ENCODE results near the gene TOP1.

Gene TOP1

DNA sequence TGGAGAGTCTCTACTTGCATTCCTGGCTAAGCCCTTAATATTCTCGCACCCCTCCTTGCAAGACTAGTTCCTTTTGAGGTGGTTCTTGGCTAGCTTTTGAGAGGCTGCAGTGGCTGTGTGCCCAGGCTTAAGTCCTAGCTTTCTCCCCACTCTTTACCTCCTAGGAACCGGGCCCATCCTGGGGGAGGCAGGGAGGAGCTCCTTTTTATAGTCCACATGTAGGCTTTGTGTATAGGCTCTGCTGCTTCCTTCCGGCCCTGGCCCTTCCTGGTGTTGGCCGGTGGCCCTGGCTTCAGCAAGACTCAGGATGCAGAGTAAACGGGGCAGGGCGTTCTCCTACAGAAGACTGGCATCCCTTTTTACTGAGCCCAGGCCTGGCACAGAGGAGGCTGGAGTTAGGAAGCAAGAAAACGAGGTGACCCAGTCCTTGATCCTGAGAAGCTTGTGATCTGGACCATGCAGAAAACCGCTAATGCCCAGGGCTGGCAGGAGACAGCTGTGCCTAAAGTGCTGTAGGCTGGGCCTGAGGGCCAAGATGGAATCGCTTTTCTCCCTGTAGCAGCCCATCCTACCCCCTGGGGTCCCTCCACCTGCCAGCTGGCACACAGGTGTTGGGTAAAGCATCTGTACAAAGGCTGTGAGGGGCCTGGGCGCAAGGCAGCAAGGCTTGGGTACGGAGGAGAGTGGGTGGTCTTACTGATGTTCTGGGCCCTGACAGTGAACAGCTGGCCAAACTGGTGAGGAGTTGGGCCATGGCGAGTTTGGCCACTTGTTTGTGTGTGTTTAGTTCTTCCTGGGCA, 117.4 kb downstream of the TOP1 start:
- peak; percentile 70 for DNase-seq (ENCODE audit: low spot score)

GRCh38 chr20:41147767-41148191, 119.2 kb downstream of the TOP1 start:
- peak; percentile 34 for DNase-seq (ENCODE audit: low spot score)

GRCh38 chr20:41148942-41149341, 120.3 kb downstream of the TOP1 start:
- no peak for DNase-seq (ENCODE audit: low spot score)

DNA sequence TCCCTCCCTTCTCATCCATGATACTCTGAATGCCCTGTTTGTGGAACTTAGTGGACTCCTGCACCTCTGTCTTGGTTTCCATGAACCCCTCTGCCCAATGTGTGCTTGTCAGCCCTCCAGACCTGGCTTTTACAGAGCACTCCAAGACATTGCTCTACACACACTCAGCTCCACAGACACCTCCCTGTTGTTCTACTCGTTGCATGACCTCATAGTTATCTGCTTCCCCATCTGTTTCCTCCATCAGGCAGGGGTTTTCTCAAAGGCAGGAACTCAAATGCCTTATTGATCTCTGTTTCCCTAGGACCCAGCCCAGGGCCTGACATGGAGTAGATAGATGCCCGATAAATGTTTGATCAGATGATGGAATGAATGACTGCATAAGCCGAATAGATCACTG, 122.0 kb downstream of the TOP1 start:
- DNase-seq (ENCODE audit: low spot score), result peak; percentile 36

DNA sequence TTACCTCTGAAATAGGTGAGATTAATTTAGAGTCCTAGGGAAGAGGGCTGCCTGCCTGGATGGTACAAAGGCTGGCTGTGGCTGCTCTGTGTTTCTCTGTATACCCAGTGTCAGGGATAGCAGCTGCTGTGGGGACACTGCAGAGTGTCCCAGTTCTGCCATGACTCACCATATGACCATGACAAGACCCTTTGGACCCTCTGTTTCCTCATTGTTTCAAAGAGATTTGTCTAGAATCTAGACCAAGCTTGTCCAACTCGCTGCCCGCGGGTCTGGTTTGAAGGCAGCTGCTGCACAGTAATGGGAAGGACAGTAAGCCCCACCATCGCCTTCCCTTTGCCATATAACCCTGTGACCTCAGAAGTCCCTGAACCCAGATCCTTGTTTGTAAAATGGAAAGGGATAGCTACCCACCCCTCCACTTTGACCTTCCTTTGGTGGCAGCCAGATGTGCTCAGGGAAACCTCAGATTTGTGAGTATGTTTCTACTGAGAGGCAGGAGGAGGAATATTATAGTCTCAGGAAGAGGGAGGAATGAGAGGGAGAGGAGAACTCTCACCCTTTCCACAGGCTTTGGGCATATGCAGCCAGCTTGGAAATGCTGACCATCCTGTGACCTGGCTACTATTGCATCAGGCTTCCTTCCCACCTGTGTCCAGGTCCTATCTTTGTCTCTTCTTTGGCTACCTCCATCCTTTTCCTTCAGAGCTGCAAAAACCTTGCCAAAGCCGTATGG, 122.7 kb downstream of the TOP1 start:
- no peak for DNase-seq (ENCODE audit: low spot score)

- DNase-seq (ENCODE audit: low spot score), result no peak
Observed at GRCh38 chr20:41152108-41152757, 123.6 kb downstream of the TOP1 start.

GRCh38 chr20:41154436-41155176, 126.0 kb downstream of the TOP1 start:
- no peak for DNase-seq (ENCODE audit: low spot score)

- DNase-seq (ENCODE audit: low spot score), result no peak
Observed at GRCh38 chr20:41155261-41155660, 126.6 kb downstream of the TOP1 start.

DNA sequence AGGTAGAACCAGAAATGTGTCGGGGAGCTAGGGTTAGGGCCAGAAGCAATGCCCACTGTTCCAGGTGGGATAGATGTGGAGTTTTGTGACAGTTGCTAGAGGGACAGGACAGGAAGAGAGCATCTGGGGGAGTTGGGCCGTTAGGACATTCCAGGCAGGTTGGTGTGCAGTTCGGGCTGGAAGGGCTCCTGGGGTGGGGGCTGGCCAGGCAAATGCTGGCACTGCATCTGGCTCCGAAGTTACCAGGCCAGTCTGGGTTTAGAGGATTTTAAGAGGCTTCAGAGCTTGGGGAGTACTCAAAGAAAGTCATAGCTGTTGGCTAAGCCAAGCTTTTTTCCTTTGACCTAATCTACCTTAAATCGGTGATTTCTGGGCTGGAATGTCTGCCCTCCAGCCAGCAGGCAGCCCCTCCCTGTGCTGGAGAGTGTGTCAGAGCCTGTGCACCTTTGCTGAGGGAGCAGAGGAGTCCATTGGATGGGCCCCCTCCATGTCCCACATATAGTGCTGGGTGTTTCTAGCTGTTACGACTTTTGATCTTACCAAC, 129.5 kb downstream of the TOP1 start:
- no peak for DNase-seq (ENCODE audit: low spot score)

GRCh38 chr20:41159547-41159946, 130.9 kb downstream of the TOP1 start:
- no peak for DNase-seq (ENCODE audit: low spot score)

DNA sequence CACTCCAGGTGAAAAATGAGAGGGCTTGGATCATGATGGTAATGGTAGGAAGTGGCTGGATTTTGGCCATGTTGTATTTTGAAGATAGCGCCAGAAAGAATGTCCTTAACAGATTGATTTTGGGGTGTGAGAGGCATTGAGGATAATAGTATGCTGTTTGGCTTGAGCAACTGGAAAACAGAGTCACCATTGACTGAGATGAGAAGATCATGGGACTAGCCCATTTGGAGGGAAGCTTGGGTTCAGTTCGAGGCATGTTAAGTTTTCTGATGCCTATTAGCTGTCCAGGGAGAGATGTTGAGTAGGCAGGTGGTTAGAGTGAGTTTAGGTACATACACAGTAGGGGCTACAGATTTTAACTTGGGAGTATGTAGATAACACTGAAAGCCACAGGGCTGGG, 132.1 kb downstream of the TOP1 start:
- peak; percentile 72 for DNase-seq (ENCODE audit: low spot score)

GRCh38 chr20:41161886-41162285, 133.3 kb downstream of the TOP1 start:
- DNase-seq (ENCODE audit: low spot score), result no peak

GRCh38 chr20:41162396-41162795, 133.8 kb downstream of the TOP1 start:
- DNase-seq (ENCODE audit: low spot score), result no peak

- DNase-seq (ENCODE audit: low spot score), result no peak
Observed at GRCh38 chr20:41163821-41164220, 135.2 kb downstream of the TOP1 start.

DNA sequence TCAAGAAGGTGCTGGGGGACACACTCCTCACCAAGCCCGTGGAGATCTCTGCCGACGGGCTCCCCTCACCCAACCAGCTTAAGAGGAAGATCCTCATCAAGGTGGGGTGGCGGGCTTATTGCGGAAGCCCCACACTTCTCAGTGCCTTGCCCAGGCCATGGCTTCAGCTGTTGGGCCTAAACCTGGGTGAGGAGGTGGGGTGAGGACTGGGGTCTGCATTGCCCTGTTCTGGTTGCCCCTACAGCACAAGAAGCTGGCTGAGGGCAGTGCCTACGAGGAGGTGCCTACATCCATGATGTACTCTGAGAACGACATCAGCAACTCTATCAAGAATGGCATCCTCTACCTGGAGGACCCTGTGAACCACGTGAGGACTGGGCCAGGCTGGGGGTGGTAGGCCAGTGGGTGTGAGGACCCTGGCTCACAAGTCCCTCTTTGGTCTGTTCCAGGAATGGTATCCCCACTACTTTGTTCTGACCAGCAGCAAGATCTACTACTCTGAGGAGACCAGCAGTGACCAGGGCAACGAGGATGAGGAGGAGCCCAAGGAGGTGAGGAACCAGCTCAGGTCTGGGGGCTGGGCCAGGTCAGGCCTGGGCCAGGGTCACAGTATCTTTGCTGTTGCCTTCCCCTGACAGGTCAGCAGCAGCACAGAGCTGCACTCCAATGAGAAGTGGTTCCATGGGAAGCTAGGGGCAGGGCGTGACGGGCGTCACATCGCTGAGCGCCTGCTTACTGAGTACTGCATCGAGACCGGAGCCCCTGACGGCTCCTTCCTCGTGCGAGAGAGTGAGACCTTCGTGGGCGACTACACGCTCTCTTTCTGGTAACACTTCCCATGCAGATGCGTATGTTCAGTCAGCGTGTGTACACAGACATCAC, 136.6 kb downstream of the TOP1 start:
- no peak for DNase-seq (ENCODE audit: low spot score)

DNA sequence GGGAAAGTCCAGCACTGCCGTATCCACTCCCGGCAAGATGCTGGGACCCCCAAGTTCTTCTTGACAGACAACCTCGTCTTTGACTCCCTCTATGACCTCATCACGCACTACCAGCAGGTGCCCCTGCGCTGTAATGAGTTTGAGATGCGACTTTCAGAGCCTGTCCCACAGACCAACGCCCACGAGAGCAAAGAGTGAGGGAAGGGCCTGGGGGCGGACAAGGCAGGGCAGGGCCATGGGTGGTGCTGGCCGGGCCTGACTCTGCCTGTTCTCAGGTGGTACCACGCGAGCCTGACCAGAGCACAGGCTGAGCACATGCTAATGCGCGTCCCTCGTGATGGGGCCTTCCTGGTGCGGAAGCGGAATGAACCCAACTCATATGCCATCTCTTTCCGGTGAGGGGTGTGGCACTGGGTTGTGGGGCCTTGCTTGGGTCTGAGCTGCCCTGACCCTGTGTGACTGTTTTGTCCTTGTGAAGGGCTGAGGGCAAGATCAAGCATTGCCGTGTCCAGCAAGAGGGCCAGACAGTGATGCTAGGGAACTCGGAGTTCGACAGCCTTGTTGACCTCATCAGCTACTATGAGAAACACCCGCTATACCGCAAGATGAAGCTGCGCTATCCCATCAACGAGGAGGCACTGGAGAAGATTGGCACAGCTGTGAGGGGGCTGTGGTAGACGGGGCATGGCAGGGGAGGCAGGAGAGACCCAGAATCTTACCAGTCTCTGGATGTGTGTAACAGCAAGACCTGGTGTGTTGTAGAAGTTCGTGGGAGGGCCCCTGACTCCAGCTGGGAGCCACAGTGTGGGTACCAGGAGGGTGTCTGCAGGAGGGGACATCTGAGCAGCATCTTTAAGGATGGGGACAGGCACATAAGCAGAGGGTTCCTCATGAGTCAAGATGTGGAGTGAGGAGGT, 137.8 kb downstream of the TOP1 start:
- no peak for DNase-seq (ENCODE audit: low spot score)

DNA sequence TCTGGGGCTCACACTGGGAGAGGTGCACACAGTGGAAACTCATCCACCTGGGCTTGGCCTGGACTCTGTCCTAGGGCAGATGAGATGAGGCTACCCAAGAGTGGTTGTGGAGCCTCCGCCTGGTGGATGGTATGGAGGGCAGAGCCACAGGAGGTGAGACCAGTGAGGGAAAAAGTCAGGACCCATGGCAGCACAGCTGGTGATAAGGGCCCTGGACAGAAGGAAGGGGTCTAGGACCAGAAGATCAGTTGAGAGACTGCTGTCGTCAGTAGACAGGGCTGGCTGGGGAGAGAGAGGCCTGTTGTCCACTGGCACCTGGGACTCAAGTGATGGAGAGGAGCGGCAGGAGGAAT, 138.5 kb downstream of the TOP1 start:
- DNase-seq (ENCODE audit: low spot score), result no peak

DNA sequence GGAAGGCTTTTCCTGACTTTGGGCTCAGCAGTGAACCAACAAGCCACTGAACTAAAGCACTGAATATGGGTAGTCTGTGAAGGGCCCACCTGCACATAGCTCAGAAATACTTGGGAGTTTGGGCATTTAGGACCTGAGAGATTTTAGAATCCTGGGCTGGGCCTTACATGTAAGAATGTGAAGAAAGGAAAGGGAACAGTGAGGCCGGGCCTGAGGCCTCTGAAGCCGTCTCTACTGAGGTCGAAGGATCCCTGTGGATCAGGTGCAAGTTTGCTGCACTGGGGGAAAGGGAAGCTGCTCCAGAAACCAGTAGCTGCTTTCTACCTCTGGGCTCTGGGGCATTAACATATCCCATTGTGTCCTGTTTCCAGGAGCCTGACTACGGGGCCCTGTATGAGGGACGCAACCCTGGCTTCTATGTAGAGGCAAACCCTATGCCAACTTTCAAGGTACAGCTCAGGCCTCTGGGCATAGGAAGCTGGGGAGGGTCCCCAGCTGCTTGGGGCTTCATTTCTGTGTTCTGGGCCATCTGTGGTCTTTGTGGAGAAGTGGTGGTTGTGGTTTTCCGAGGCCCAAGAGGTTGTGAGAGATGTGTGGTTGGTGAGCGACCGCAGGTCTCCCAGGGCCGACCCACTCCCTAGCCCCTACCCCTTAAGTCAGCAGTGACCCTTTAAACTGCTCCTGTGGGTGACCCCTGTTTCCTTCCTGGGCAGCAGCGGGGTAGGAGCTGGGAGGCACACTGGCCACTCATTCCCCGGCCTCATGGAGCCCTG, 139.0 kb downstream of the TOP1 start:
- DNase-seq (ENCODE audit: low spot score), result no peak
